ENCODE results near the gene GREB1L.

Gene GREB1L

DNA sequence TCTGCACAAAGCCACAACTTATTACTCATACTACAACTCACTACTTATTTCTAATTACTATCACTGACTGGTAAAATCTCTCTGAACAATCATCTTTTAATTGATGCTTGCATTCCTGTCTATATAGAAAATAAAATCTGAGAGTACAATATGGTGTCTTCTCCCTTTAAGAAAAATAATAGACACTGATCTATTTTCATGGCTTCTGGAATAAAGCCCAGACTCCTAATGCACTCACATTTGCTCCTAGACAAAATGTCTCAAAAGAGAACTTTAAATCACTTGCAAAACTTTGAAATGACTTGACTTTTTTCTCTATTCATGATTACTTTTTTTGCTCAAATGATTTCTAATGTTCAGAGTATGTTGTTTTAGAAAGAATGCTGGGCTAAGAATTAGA lies 329.7 kb downstream of the GREB1L start:
- no peak for DNase-seq (ENCODE audit: low spot score)
